CD4-positive, alpha-beta T cell treated with Interleukin-15 for 4 hours (primary cell): Measurements from ENCODE around the gene SMG6.
"Not testable (repeated sequence)": the region's sequence is repeated elsewhere in the genome, so short reads cannot be mapped to it uniquely, and the experiment has no call there.

ENCODE experiments used
- DNase-seq: peaks from one replicate; pipeline ENCODE4 v3.0.0-alpha.2; 2020; ENCODE audit warnings: low spot score

Gene SMG6

GRCh38 chr17:2303204-2304188, at the start of gene SMG6, which contains the start of gene SRR:
TSS of gene SMG6 (minus strand) at chr17:2303785. CDS start at chr17:2303720, 65 bp downstream.
TSS of gene SRR (plus strand) at chr17:2303950. CDS start at chr17:2315561, 11,611 bp downstream.
- peak; percentile 95 for DNase-seq

- no peak for DNase-seq
Measured at GRCh38 chr17:2351269-2351668, 47.7 kb upstream of the SMG6 start.

- no peak for DNase-seq
Measured at GRCh38 chr17:2347805-2348685, 44.5 kb upstream of the SMG6 start.

GRCh38 chr17:2346475-2346874, 42.9 kb upstream of the SMG6 start:
- no peak for DNase-seq

GRCh38 chr17:2344528-2344927, 40.9 kb upstream of the SMG6 start:
- no peak for DNase-seq

- DNase-seq = no peak
Measured at GRCh38 chr17:2343421-2343820, 39.8 kb upstream of the SMG6 start.

GRCh38 chr17:2338315-2338657, 34.7 kb upstream of the SMG6 start:
- no peak for DNase-seq

- DNase-seq = peak; percentile 35
Measured at GRCh38 chr17:2337544-2338314, 34.1 kb upstream of the SMG6 start.

- peak; percentile 59 for DNase-seq
Measured at GRCh38 chr17:2336852-2337543, 33.4 kb upstream of the SMG6 start, which contains the start of gene SGSM2. TSS of gene SGSM2 (plus strand) at chr17:2337501. CDS start at chr17:2337689, 188 bp downstream.

- peak; percentile 85 for DNase-seq
Measured at GRCh38 chr17:2336215-2336851, 32.7 kb upstream of the SMG6 start, which contains the start of gene TSR1. TSS of gene TSR1 (minus strand) at chr17:2336457. CDS start at chr17:2336427, 30 bp downstream.

- DNase-seq = no peak
Measured at GRCh38 chr17:2335726-2336214, 32.2 kb upstream of the SMG6 start.

GRCh38 chr17:2331303-2331702, 27.7 kb upstream of the SMG6 start:
- DNase-seq = no peak

GRCh38 chr17:2323629-2324314, 20.2 kb upstream of the SMG6 start:
- DNase-seq = no peak

GRCh38 chr17:2321399-2321798, 17.8 kb upstream of the SMG6 start:
- no peak for DNase-seq

- no peak for DNase-seq
Measured at GRCh38 chr17:2319051-2319450, 15.5 kb upstream of the SMG6 start.

- no peak for DNase-seq
Measured at GRCh38 chr17:2317796-2318195, 14.2 kb upstream of the SMG6 start.

GRCh38 chr17:2316916-2317205, 13.3 kb upstream of the SMG6 start:
- not testable (repeated sequence) for DNase-seq

- no peak for DNase-seq
Measured at GRCh38 chr17:2312736-2313135, 9.2 kb upstream of the SMG6 start.

GRCh38 chr17:2309338-2310154, 6.0 kb upstream of the SMG6 start:
- no peak for DNase-seq
